ENCODE measurements around the gene TMEM53.
"Not testable (repeated sequence)": the region's sequence is repeated elsewhere in the genome, so short reads cannot be mapped to it uniquely, and the experiment has no call there.

TMEM53 gene

DNA sequence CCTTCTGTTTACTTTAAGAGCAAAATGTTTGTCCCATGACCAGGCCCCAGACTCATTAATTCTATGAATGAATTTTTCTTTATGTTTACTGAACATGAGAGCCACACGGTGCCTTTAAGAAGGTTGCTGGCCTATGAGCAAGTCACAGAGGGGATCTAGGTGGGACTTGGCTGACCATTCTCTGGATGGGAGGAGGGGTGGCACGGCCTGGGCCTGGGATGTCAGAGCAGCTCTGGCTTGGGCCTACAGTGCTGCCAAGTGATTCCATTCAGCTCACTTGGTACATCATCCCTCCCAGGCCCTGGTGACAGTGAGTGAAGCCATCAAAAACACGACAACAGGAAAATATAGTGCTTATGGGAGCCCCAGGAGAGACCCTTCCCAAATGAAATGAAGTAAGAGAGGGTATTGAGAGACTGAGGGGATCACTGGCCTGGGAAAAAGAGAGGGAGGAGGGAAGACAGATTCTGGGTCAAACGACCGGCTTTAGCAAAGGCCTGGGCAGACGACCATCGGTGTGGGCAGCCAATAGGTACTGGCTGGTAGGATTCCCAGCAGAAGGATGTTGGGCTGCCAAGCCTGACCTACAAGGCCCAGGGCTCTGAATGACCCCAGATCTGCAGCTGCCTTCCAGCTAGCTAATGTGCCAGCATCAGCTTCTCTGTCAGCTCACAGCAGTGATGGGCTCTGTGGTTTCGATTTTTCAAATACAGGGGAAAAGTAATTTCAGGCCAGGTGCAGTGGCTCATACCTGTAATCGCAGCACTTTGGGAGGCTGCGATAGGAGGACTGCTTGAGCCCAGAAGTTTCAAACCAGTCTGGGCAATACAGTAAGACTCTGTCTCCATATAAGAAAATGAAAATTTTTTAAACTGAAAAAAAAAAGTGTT lies 3.3 kb downstream of the TMEM53 start:
- TF ChIP-seq ZFX (IDR thresholded peaks at IDR 0.05) (no peak), CTCF (conservative IDR thresholded peaks at IDR 0.05) (no peak)

DNA sequence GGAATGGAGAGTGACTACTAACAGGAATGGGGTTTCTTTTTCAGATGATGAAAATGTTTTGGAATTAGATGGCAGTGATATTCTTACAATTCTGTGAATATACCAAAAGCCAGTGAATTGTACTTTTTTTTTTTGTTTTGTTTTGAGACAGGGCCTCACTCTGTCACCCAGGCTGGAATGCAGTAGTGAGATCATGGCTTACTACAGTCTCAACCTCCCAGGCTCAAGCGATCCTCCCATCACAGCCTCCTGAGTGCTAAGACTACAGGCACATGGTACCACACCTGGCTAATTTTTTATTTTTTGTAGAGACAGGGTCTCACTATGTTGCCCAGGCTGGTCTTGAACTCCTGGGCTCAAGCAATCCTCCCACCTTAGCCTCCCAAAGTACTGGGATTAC lies 7.6 kb downstream of the TMEM53 start:
- not testable (repeated sequence) for H3K27ac ChIP-seq

More for the DNA sequence above, 3.3 kb downstream of the TMEM53 start:
- H3K27ac ChIP-seq = no peak overlapping the region

- TF ChIP-seq CTCF (conservative IDR thresholded peaks at IDR 0.05) (no peak), ZFX (IDR thresholded peaks at IDR 0.05) (no peak)
- H3K27ac ChIP-seq = no peak overlapping the region
These were observed 9.4 kb downstream of the TMEM53 start for GRCh38 chr1:44664730-44665370.

DNA sequence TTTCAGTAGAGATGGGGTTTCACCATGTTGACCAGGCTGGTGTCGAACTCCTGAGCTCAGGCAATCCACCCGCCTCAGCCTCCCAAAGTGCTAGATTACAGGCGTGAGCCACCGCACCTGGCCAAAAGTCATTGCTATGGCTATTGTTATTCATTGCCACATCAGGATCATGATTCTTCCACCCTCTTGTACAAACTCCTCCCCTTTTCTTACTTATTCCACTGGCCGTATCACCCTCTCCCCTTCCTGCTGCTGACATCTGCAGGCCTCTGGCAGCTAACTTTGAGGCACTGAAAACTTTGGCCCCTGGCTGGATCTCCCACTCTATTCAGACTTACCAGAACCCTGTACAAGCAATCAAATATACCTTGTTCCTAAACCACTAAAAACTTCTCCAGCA lies 10.9 kb downstream of the TMEM53 start:
- TF ChIP-seq ZFX (IDR thresholded peaks at IDR 0.05) (no peak), CTCF (conservative IDR thresholded peaks at IDR 0.05) (no peak)

DNA sequence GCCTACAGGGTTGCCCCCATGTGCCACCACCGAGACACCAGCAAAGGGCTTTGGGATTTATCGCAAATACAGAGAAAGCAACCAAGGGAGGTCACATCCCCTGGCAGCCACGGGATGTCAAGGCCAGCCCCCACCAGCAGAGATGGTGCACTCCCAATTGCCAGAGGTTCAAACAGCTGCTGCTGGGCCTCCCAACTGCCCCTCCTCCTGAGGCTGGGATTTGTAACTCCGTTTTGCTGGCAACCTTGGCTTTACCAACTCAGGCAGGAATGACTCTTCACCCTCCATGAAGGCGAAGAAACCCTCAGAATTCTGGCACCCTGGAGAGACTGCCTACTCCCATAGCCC lies 11.6 kb downstream of the TMEM53 start:
- H3K27ac ChIP-seq = no peak overlapping the region
- TF ChIP-seq CTCF (conservative IDR thresholded peaks at IDR 0.05) = no peak
- TF ChIP-seq ZFX (IDR thresholded peaks at IDR 0.05) = no peak

More for the DNA sequence above, 10.9 kb downstream of the TMEM53 start:
- no peak overlapping the region for H3K27ac ChIP-seq

GRCh38 chr1:44661781-44662682 lies 12.2 kb downstream of the TMEM53 start:
- H3K27ac ChIP-seq = no peak overlapping the region
- TF ChIP-seq ZFX (IDR thresholded peaks at IDR 0.05) (no peak), CTCF (conservative IDR thresholded peaks at IDR 0.05) (no peak)

DNA sequence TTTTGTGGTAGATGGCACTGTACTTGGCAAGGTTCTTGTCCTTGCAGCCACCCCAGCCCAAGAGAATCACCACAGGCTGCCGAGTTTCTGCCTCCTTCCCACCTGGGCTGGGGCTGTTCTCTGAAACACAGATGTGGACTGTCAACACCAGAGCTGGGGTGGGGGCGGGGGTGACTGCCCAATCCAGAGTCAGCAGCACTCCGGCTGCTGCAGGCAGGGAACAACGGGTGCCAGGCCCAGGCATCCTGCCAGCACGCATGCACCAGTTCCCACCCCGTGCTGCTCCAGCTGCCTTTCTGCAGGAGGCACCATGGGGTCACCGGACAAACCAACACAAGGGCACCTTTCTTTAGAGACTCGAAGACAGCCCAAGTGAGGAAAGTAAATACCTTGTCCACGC lies 14.1 kb downstream of the TMEM53 start:
- peak overlapping the region; percentile 11; the same call in 1 of the 2 replicates for H3K27ac ChIP-seq

More for the DNA sequence above, 14.1 kb downstream of the TMEM53 start:
- TF ChIP-seq CTCF (conservative IDR thresholded peaks at IDR 0.05) = no peak
- TF ChIP-seq ZFX (IDR thresholded peaks at IDR 0.05) = no peak

Data from C4-2B (cell line).